ENCODE measurements around the gene HSBP1L1.

HSBP1L1 gene

GRCh38 chr18:79979843-79980242 lies 15.4 kb downstream of the HSBP1L1 start:
- Histone ChIP-seq H2BK12ac (ENCODE audit: low read length) (no peak overlapping the region), H3K4me1 (ENCODE audit: control insufficient read depth in 2 of 2, insufficient read depth in 1 of 2, low read depth in 1 of 2, low read length in 2 of 2) (no peaks in the 10 kb centered on the region), H3K4me3 (ENCODE audit: low read length in 2 of 2) (no peak overlapping the region), H4K91ac (ENCODE audit: low read depth, low read length, poor library complexity) (no peak overlapping the region), H3K4ac (ENCODE audit: low read length) (no peak overlapping the region), H3K36me3 (replicated peaks in 1 of 2; ENCODE audit: control insufficient read depth in 2 of 2, insufficient read depth in 2 of 2, low read length in 2 of 2) (peaks cover 28 to 82% of the 10 kb centered on the region in 2 donors), H3K9ac (ENCODE audit: low read depth, low read length, poor library complexity) (no peak overlapping the region), H3K14ac (ENCODE audit: low read length) (no peak overlapping the region), H2AFZ (ENCODE audit: low read length) (no peak overlapping the region), H3K9me3 (replicated peaks in 1 of 2; ENCODE audit: control insufficient read depth in 2 of 2, insufficient read depth in 1 of 2, low read depth in 1 of 2, low read length in 2 of 2) (no peaks in the 10 kb centered on the region), H3K23ac (ENCODE audit: low read depth, low read length, poor library complexity) (no peak overlapping the region), H2BK120ac (ENCODE audit: low read depth, low read length) (no peak overlapping the region), H4K8ac (ENCODE audit: low read depth, low read length) (no peak overlapping the region), H2AK5ac (ENCODE audit: low read depth, low read length) (no peak overlapping the region), H3K18ac (ENCODE audit: low read length) (no peak overlapping the region), H2BK15ac (ENCODE audit: low read length) (no peak overlapping the region), H3K27me3 (ENCODE audit: control insufficient read depth in 3 of 3, insufficient read depth in 3 of 3, low read depth in 1 of 3, low read length in 3 of 3) (no peaks in the 10 kb centered on the region), H3K4me2 (ENCODE audit: insufficient read depth, low read length, poor library complexity, severe bottlenecking) (no peak overlapping the region), H3K79me1 (ENCODE audit: low read depth, low read length) (peaks cover 16% of the 10 kb centered on the region), H2BK5ac (ENCODE audit: low read length) (no peak overlapping the region), H3K27ac (replicated peaks; ENCODE audit: low read length) (no peak overlapping the region)
- no peak for DNase-seq (ENCODE audit: low spot score)
- no CpG with 5 or more reads among the region's 5 CpGs for WGBS, 2 donors (ENCODE audit: extremely low coverage in 2 of 2, insufficient read length in 2 of 2, insufficient replicate concordance in 1 of 2)

- Histone ChIP-seq H4K91ac (ENCODE audit: low read depth, low read length, poor library complexity) (no peak overlapping the region), H3K9me3 (replicated peaks in 1 of 2; ENCODE audit: control insufficient read depth in 2 of 2, insufficient read depth in 1 of 2, low read depth in 1 of 2, low read length in 2 of 2) (no peaks in the 10 kb centered on the region), H3K4ac (ENCODE audit: low read length) (no peak overlapping the region), H2AK5ac (ENCODE audit: low read depth, low read length) (no peak overlapping the region), H3K4me2 (ENCODE audit: insufficient read depth, low read length, poor library complexity, severe bottlenecking) (no peak overlapping the region), H2BK120ac (ENCODE audit: low read depth, low read length) (no peak overlapping the region), H2BK12ac (ENCODE audit: low read length) (no peak overlapping the region), H3K79me1 (ENCODE audit: low read depth, low read length) (peaks cover 12% of the 10 kb centered on the region), H2BK15ac (ENCODE audit: low read length) (no peak overlapping the region), H3K4me1 (ENCODE audit: control insufficient read depth in 2 of 2, insufficient read depth in 1 of 2, low read depth in 1 of 2, low read length in 2 of 2) (no peaks in the 10 kb centered on the region), H3K9ac (ENCODE audit: low read depth, low read length, poor library complexity) (no peak overlapping the region), H3K4me3 (ENCODE audit: low read length in 2 of 2) (peak overlapping the region in 1 of 2 donors; percentile 52), H2BK5ac (ENCODE audit: low read length) (no peak overlapping the region), H4K8ac (ENCODE audit: low read depth, low read length) (no peak overlapping the region), H3K27ac (replicated peaks; ENCODE audit: low read length) (no peak overlapping the region), H3K23ac (ENCODE audit: low read depth, low read length, poor library complexity) (no peak overlapping the region), H3K18ac (ENCODE audit: low read length) (no peak overlapping the region), H3K36me3 (replicated peaks in 1 of 2; ENCODE audit: control insufficient read depth in 2 of 2, insufficient read depth in 2 of 2, low read length in 2 of 2) (peaks cover 26 to 82% of the 10 kb centered on the region in 2 donors), H3K14ac (ENCODE audit: low read length) (no peak overlapping the region), H3K27me3 (ENCODE audit: control insufficient read depth in 3 of 3, insufficient read depth in 3 of 3, low read depth in 1 of 3, low read length in 3 of 3) (no peaks in the 10 kb centered on the region), H2AFZ (ENCODE audit: low read length) (no peak overlapping the region)
- no CpG with 5 or more reads among the region's 13 CpGs for WGBS, 2 donors (ENCODE audit: extremely low coverage in 2 of 2, insufficient read length in 2 of 2, insufficient replicate concordance in 1 of 2)
- no peak for DNase-seq (ENCODE audit: low spot score)
Measured at GRCh38 chr18:79980585-79980984, 16.1 kb downstream of the HSBP1L1 start.

DNA sequence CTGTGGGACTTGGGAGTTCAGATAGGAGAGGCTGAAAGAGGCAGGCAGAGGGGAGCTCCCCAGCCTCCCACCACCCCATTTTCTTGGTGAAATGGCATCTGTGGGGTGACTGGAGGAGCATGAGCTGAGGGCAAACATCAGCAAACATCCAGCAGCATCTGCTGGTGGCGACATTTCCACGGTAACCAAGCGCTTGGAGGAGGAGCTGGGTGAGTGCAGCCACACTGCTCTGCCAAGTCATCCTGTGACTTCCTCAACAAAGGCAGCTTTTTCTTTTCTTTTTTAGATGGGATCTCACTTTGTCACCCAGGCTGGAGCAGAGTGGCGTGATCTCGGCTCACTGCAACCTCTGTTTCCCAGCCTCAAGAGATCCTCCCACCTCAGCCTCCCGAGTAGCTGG lies 18.3 kb downstream of the HSBP1L1 start:
- no peaks in the 10 kb centered on the region for H3K9me3 ChIP-seq (replicated peaks in 1 of 2; ENCODE audit: control insufficient read depth in 2 of 2, insufficient read depth in 1 of 2, low read depth in 1 of 2, low read length in 2 of 2)
- no peak overlapping the region for H3K18ac ChIP-seq (ENCODE audit: low read length)
- no CpG with 5 or more reads among the region's 6 CpGs for WGBS, 2 donors (ENCODE audit: extremely low coverage in 2 of 2, insufficient read length in 2 of 2, insufficient replicate concordance in 1 of 2)
- no peak overlapping the region for H3K27ac ChIP-seq (replicated peaks; ENCODE audit: low read length)
- H2AFZ ChIP-seq (ENCODE audit: low read length) = no peak overlapping the region
- no peak overlapping the region for H3K9ac ChIP-seq (ENCODE audit: low read depth, low read length, poor library complexity)
- H2BK120ac ChIP-seq (ENCODE audit: low read depth, low read length) = no peak overlapping the region
- H3K27me3 ChIP-seq (ENCODE audit: control insufficient read depth in 3 of 3, insufficient read depth in 3 of 3, low read depth in 1 of 3, low read length in 3 of 3) = no peaks in the 10 kb centered on the region
- no peak overlapping the region for H3K23ac ChIP-seq (ENCODE audit: low read depth, low read length, poor library complexity)
- no peak for DNase-seq (ENCODE audit: low spot score)
- no peak overlapping the region for H2BK5ac ChIP-seq (ENCODE audit: low read length)
- peaks cover 19 to 72% of the 10 kb centered on the region in 2 donors for H3K36me3 ChIP-seq (replicated peaks in 1 of 2; ENCODE audit: control insufficient read depth in 2 of 2, insufficient read depth in 2 of 2, low read length in 2 of 2)
- H3K4me2 ChIP-seq (ENCODE audit: insufficient read depth, low read length, poor library complexity, severe bottlenecking) = no peak overlapping the region
- H2AK5ac ChIP-seq (ENCODE audit: low read depth, low read length) = no peak overlapping the region
- no peak overlapping the region for H4K8ac ChIP-seq (ENCODE audit: low read depth, low read length)
- no peak overlapping the region for H4K91ac ChIP-seq (ENCODE audit: low read depth, low read length, poor library complexity)
- H3K14ac ChIP-seq (ENCODE audit: low read length) = no peak overlapping the region
- H2BK15ac ChIP-seq (ENCODE audit: low read length) = no peak overlapping the region
- H3K4me1 ChIP-seq (ENCODE audit: control insufficient read depth in 2 of 2, insufficient read depth in 1 of 2, low read depth in 1 of 2, low read length in 2 of 2) = peaks cover 3 to 10% of the 10 kb centered on the region in 2 donors
- H3K79me1 ChIP-seq (ENCODE audit: low read depth, low read length) = peaks cover 11% of the 10 kb centered on the region
- H3K4me3 ChIP-seq (ENCODE audit: low read length in 2 of 2) = no peak overlapping the region
- no peak overlapping the region for H2BK12ac ChIP-seq (ENCODE audit: low read length)
- no peak overlapping the region for H3K4ac ChIP-seq (ENCODE audit: low read length)

GRCh38 chr18:79983253-79983652 lies 18.8 kb downstream of the HSBP1L1 start:
- DNase-seq (ENCODE audit: low spot score) = no peak
- Histone ChIP-seq H2BK15ac (ENCODE audit: low read length) (no peak overlapping the region), H3K4me3 (ENCODE audit: low read length in 2 of 2) (no peak overlapping the region), H2BK5ac (ENCODE audit: low read length) (no peak overlapping the region), H3K23ac (ENCODE audit: low read depth, low read length, poor library complexity) (no peak overlapping the region), H2AK5ac (ENCODE audit: low read depth, low read length) (no peak overlapping the region), H3K4me2 (ENCODE audit: insufficient read depth, low read length, poor library complexity, severe bottlenecking) (no peak overlapping the region), H3K18ac (ENCODE audit: low read length) (no peak overlapping the region), H3K4ac (ENCODE audit: low read length) (no peak overlapping the region), H3K9ac (ENCODE audit: low read depth, low read length, poor library complexity) (no peak overlapping the region), H3K36me3 (replicated peaks in 1 of 2; ENCODE audit: control insufficient read depth in 2 of 2, insufficient read depth in 2 of 2, low read length in 2 of 2) (peaks cover 19 to 69% of the 10 kb centered on the region in 2 donors), H2BK120ac (ENCODE audit: low read depth, low read length) (no peak overlapping the region), H3K9me3 (replicated peaks in 1 of 2; ENCODE audit: control insufficient read depth in 2 of 2, insufficient read depth in 1 of 2, low read depth in 1 of 2, low read length in 2 of 2) (no peaks in the 10 kb centered on the region), H3K27ac (replicated peaks; ENCODE audit: low read length) (no peak overlapping the region), H4K8ac (ENCODE audit: low read depth, low read length) (no peak overlapping the region), H2AFZ (ENCODE audit: low read length) (no peak overlapping the region), H4K91ac (ENCODE audit: low read depth, low read length, poor library complexity) (no peak overlapping the region), H3K14ac (ENCODE audit: low read length) (no peak overlapping the region), H3K27me3 (ENCODE audit: control insufficient read depth in 3 of 3, insufficient read depth in 3 of 3, low read depth in 1 of 3, low read length in 3 of 3) (no peaks in the 10 kb centered on the region), H2BK12ac (ENCODE audit: low read length) (no peak overlapping the region), H3K4me1 (ENCODE audit: control insufficient read depth in 2 of 2, insufficient read depth in 1 of 2, low read depth in 1 of 2, low read length in 2 of 2) (peaks cover 3 to 10% of the 10 kb centered on the region in 2 donors), H3K79me1 (ENCODE audit: low read depth, low read length) (peaks cover 14% of the 10 kb centered on the region)
- WGBS, 2 donors (ENCODE audit: extremely low coverage in 2 of 2, insufficient read length in 2 of 2, insufficient replicate concordance in 1 of 2) = no CpG with 5 or more reads among the region's 4 CpGs

All from neuronal stem cell (in vitro differentiated cells).